K562 (cell line): ENCODE data around the gene ZNF577. TPM values are rescaled to one million over a fixed set of nuclear protein-coding genes. Genes with fewer than 3 reads are reported as not detected.

Source experiments
- CUX1 ChIP-seq: fragments of 200-800 bp; sonication (Bioruptor generic); IDR thresholded peaks from 2 replicates; pipeline ENCODE4 v1.6.1; 2016; ENCODE audit warnings: missing genetic modification characterization, missing compliant biosample characterization
- FOXJ2 ChIP-seq: fragments of 200-800 bp; sonication (Bioruptor generic); IDR thresholded peaks from 2 replicates; pipeline ENCODE4 v1.6.1; 2016; ENCODE audit warnings: missing genetic modification characterization, missing compliant biosample characterization
- JUND ChIP-seq, 2 experiments: IDR thresholded peaks; 2 replicates in 1 of 2; 3 replicates in 1 of 2; pipeline ENCODE4 v1.6.1; 2011; ENCODE audit warnings: borderline replicate concordance in 2 of 2, low read depth in 2 of 2, low read length in 2 of 2, improper control_type of control experiment in 1 of 2, missing biosample characterization in 1 of 2, missing genetic modification characterization in 1 of 2, missing genetic modification reagents in 1 of 2
- PHTF2 ChIP-seq: fragments of 250-450 bp; sonication (Bioruptor Pico); IDR thresholded peaks from 2 replicates; pipeline ENCODE4 v1.5.0; 2021; ENCODE audit warnings: mild to moderate bottlenecking
- RAD21 ChIP-seq, 2 experiments: fragments of 250-450 bp in 1 of 2; fragments of 450-650 bp in 1 of 2; sonication (Bioruptor Pico) in 1 of 2; formaldehyde crosslinking in 1 of 2; IDR thresholded peaks in 1 of 2; conservative IDR thresholded peaks in 1 of 2; 2 replicates each; pipeline versions ENCODE4 v1.4.0 to v1.8.0; 2020 to 2022; ENCODE audit warnings: mild to moderate bottlenecking in 2 of 2, moderate library complexity in 1 of 2
- RFX7 ChIP-seq: fragments of 250-450 bp; sonication (Bioruptor Pico); IDR thresholded peaks from 2 replicates; pipeline ENCODE4 v1.5.1; 2021; ENCODE audit warnings: mild to moderate bottlenecking
- ZNF224 ChIP-seq: sonication (generic); formaldehyde crosslinking; IDR thresholded peaks from 2 replicates; pipeline ENCODE4 v1.8.0; 2022; ENCODE audit warnings: mild to moderate bottlenecking, missing genetic modification reagents
- ZNF24 ChIP-seq: fragments of 450-650 bp; IDR thresholded peaks from 2 replicates; pipeline ENCODE4 v1.6.1; 2016
- ZNF311 ChIP-seq: fragments of 250-450 bp; sonication (Bioruptor Pico); IDR thresholded peaks from 2 replicates; pipeline ENCODE4 v1.4.0; 2020; ENCODE audit warnings: mild to moderate bottlenecking, moderate library complexity
- polyA plus RNA-seq, 8 experiments: library from polyadenylated mRNA; depleted of rRNA in 4 of 8; stranded (reverse) in 5 of 8; unstranded in 3 of 8; fragments of >200 nt; fragmentation: Nextera tagmentation in 2 of 8; fragmentation: Illumina TruSeq in 1 of 8; extraction: Ambion mirVana in 2 of 8; extraction: Trizol in 1 of 8; gene quantifications; 2 replicates each; pipeline versions ENCODE4 v1.2.1 to v1.2.3, GENCODE V29; 2011 to 2014; ENCODE audit warnings: inconsistent platforms in 1 of 8, missing spikeins in 1 of 8
- total RNA-seq, 7 experiments: library from RNA; depleted of rRNA in 6 of 7; stranded (reverse); fragments of >200 nt in 6 of 7; fragmentation: Illumina TruSeq in 2 of 7; extraction: Trizol in 2 of 7; gene quantifications; 2 replicates each; pipeline versions ENCODE4 v1.2.1 to v1.2.3, GENCODE V29; 2011 to 2021; ENCODE audit warnings: low replicate concordance in 1 of 7
- TF ChIP-seq, protein P1 (sequence below): fragments of 450-650 bp; IDR thresholded peaks from 2 replicates; pipeline ENCODE4 v1.6.1; 2016; ENCODE audit warnings: low read depth
- TF ChIP-seq, protein P2 (sequence below): fragments of 250-450 bp; sonication (Bioruptor Pico); IDR thresholded peaks from 2 replicates; pipeline ENCODE4 v1.8.0; 2021; ENCODE audit warnings: borderline replicate concordance, mild to moderate bottlenecking, moderate library complexity; ENCODE audit not compliant: poor library complexity, severe bottlenecking

The ZNF577 gene
- total and polyA plus RNA-seq, 9 of the 15 experiments (the other 6 are each of a cell fraction or from before 2014, with no cell fraction given): 1.3 to 12.7 (median 7.0) TPM

DNA sequence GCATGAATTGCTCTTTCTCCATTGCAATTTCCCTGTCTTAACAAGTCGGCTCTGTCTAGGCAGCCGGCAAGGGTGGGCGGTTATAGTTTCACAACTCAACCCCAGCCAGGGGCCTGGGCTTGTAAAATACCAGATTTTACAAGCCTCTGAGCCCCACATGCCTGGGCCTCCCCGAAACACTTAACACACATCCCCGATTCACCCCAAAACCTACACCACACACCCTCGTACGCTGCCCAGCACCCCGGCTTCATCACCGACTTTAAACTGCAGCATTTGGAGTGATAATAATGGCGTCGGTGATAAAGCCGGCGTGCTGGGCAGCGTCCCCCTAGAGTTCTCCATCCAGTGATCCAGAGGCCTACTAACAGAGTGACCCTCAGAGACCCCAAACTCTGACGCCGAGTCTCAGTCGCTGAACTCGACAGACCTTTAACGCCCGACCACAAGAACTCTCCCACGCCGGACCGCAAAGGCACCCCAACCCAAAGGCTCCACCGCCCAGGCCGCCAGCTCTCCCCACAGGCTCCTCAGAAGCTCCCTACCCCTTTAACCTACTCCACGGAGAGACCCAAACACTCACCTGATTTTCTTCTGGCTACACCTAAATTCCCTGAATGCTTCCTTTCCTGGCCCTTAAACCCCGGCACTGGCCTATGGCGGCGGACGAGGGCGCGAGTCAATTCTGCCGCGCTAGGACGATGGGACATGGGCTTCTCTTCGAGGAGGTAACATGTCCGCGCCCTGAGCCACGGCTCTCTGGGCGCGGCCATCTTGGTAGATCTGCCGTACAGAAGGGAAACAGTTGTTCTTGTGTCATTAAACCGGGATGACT lies 16.8 kb upstream of the ZNF577 start, which contains the start of gene ZNF649 (continued):
- TF ChIP-seq CUX1 (CRISPR knock-in tag) (no peak), PHTF2 (no peak), ZNF311 (CRISPR knock-in tag) (no peak), ZNF24 (no peak), ZNF224 (CRISPR knock-in tag) (no peak), RFX7 (CRISPR knock-in tag) (no peak), RAD21 (CRISPR knock-in tag; conservative IDR thresholded peaks at IDR 0.05 in 1 of 2, IDR thresholded peaks at IDR 0.05 in 1 of 2) (no peak), FOXJ2 (tag) (peak; percentile 72), JUND (IDR thresholded peaks at IDR 0.05; ENCODE audit: borderline replicate concordance, low read depth, low read length) (peak; percentile 38; the same call in 1 of the 2 replicates), JUND (tag; IDR thresholded peaks at IDR 0.05; ENCODE audit: borderline replicate concordance, low read depth, low read length) (no peak; the same call in 2 of the 3 replicates)
- TF ChIP-seq, protein P1, sequence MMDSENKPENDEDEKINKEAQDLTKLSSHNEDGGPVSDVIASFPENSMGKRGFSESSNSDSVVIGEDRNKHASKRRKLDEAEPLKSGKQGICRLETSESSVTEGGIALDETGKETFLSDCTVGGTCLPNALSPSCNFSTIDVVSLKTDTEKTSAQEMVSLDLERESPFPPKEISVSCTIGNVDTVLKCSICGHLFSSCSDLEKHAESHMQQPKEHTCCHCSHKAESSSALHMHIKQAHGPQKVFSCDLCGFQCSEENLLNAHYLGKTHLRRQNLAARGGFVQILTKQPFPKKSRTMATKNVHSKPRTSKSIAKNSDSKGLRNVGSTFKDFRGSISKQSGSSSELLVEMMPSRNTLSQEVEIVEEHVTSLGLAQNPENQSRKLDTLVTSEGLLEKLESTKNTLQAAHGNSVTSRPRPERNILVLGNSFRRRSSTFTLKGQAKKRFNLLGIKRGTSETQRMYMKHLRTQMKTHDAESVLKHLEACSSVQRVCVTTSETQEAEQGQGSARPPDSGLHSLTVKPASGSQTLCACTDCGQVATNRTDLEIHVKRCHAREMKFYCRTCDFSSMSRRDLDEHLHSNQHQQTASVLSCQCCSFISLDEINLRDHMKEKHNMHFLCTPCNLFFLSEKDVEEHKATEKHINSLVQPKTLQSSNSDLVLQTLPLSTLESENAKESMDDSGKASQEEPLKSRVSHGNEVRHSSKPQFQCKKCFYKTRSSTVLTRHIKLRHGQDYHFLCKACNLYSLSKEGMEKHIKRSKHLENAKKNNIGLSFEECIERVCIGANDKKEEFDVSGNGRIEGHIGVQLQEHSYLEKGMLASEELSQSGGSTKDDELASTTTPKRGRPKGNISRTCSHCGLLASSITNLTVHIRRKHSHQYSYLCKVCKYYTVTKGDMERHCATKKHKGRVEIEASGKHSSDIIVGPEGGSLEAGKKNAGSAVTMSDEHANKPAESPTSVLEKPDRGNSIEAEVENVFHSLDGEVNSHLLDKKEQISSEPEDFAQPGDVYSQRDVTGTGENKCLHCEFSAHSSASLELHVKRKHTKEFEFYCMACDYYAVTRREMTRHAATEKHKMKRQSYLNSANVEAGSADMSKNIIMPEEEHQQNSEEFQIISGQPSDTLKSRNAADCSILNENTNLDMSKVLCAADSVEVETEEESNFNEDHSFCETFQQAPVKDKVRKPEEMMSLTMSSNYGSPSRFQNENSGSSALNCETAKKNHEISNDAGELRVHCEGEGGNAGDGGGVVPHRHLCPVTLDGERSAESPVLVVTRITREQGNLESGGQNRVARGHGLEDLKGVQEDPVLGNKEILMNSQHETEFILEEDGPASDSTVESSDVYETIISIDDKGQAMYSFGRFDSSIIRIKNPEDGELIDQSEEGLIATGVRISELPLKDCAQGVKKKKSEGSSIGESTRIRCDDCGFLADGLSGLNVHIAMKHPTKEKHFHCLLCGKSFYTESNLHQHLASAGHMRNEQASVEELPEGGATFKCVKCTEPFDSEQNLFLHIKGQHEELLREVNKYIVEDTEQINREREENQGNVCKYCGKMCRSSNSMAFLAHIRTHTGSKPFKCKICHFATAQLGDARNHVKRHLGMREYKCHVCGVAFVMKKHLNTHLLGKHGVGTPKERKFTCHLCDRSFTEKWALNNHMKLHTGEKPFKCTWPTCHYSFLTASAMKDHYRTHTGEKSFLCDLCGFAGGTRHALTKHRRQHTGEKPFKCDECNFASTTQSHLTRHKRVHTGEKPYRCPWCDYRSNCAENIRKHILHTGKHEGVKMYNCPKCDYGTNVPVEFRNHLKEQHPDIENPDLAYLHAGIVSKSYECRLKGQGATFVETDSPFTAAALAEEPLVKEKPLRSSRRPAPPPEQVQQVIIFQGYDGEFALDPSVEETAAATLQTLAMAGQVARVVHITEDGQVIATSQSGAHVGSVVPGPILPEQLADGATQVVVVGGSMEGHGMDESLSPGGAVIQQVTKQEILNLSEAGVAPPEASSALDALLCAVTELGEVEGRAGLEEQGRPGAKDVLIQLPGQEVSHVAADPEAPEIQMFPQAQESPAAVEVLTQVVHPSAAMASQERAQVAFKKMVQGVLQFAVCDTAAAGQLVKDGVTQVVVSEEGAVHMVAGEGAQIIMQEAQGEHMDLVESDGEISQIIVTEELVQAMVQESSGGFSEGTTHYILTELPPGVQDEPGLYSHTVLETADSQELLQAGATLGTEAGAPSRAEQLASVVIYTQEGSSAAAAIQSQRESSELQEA: peak; percentile 87
- TF ChIP-seq, protein P2, sequence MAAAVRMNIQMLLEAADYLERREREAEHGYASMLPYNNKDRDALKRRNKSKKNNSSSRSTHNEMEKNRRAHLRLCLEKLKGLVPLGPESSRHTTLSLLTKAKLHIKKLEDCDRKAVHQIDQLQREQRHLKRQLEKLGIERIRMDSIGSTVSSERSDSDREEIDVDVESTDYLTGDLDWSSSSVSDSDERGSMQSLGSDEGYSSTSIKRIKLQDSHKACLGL: no peak
